ENCODE measurements around the gene EPB41L1. TPM values are rescaled to one million over a fixed set of nuclear protein-coding genes. Genes with fewer than 3 reads are reported as not detected.

Gene EPB41L1
- polyA plus RNA-seq, 1 donor from 2014 or later: 0.83 TPM

GRCh38 chr20:36157610-36158009 lies 3.1 kb downstream of the EPB41L1 start:
- H3K27me3 Mint-ChIP-seq: peaks cover 9% of the 10 kb centered on the region
- peak overlapping the region in 1 of 3 donors; percentile 67 for H3K27ac Mint-ChIP-seq
- H3K9me3 Mint-ChIP-seq: no peaks in the 10 kb centered on the region
- H3K4me1 Mint-ChIP-seq: peaks cover 3 to 8% (median 7%) of the 10 kb centered on the region in 3 donors
- peaks cover 3% of the 10 kb centered on the region for H3K36me3 Mint-ChIP-seq
- H3K4me3 Mint-ChIP-seq: peak overlapping the region in 1 of 4 donors; percentile 49

GRCh38 chr20:36158160-36158741 lies 3.7 kb downstream of the EPB41L1 start:
- Mint-ChIP-seq H3K27me3 (peaks cover 10% of the 10 kb centered on the region), H3K36me3 (peaks cover 3% of the 10 kb centered on the region), H3K4me1 (peaks cover 2 to 8% (median 7%) of the 10 kb centered on the region in 3 donors), H3K9me3 (no peaks in the 10 kb centered on the region), H3K27ac (no peak overlapping the region), H3K4me3 (no peak overlapping the region)

- H3K27ac Mint-ChIP-seq: no peak overlapping the region
- no peak overlapping the region for H3K4me3 Mint-ChIP-seq
- H3K9me3 Mint-ChIP-seq: no peaks in the 10 kb centered on the region
- H3K27me3 Mint-ChIP-seq: peaks cover 7% of the 10 kb centered on the region
- peaks cover 3% of the 10 kb centered on the region for H3K36me3 Mint-ChIP-seq
- peaks cover 3 to 8% (median 7%) of the 10 kb centered on the region in 3 donors for H3K4me1 Mint-ChIP-seq
Observed at GRCh38 chr20:36159833-36160232, 5.3 kb downstream of the EPB41L1 start.

- H3K36me3 Mint-ChIP-seq: peaks cover 3% of the 10 kb centered on the region
- H3K4me3 Mint-ChIP-seq: no peak overlapping the region
- H3K27me3 Mint-ChIP-seq: peaks cover 5% of the 10 kb centered on the region
- H3K9me3 Mint-ChIP-seq: no peaks in the 10 kb centered on the region
- no peak overlapping the region for H3K27ac Mint-ChIP-seq
- H3K4me1 Mint-ChIP-seq: peaks cover 0 to 5% (median 2%) of the 10 kb centered on the region in 3 donors
Observed at GRCh38 chr20:36162272-36162966, 7.9 kb downstream of the EPB41L1 start.

GRCh38 chr20:36167902-36168503 lies 13.5 kb downstream of the EPB41L1 start:
- peaks cover 3% of the 10 kb centered on the region for H3K36me3 Mint-ChIP-seq
- no peak overlapping the region for H3K27ac Mint-ChIP-seq
- no peak overlapping the region for H3K4me3 Mint-ChIP-seq
- H3K27me3 Mint-ChIP-seq: peaks cover 5% of the 10 kb centered on the region
- H3K4me1 Mint-ChIP-seq: peaks cover 0 to 4% (median 2%) of the 10 kb centered on the region in 3 donors
- H3K9me3 Mint-ChIP-seq: no peaks in the 10 kb centered on the region

GRCh38 chr20:36170542-36171215 lies 16.1 kb downstream of the EPB41L1 start:
- Mint-ChIP-seq H3K36me3 (peaks cover 3% of the 10 kb centered on the region), H3K4me3 (no peak overlapping the region), H3K27me3 (peaks cover 2% of the 10 kb centered on the region), H3K9me3 (no peaks in the 10 kb centered on the region), H3K27ac (no peak overlapping the region), H3K4me1 (peaks cover 0 to 2% (median 2%) of the 10 kb centered on the region in 3 donors)

- Mint-ChIP-seq H3K27me3 (peaks cover 4% of the 10 kb centered on the region), H3K4me3 (peak overlapping the region in 1 of 4 donors; percentile 18), H3K27ac (no peak overlapping the region), H3K9me3 (no peaks in the 10 kb centered on the region), H3K4me1 (peaks cover 0 to 2% (median 0%) of the 10 kb centered on the region in 3 donors), H3K36me3 (peaks cover 6% of the 10 kb centered on the region)
Observed at GRCh38 chr20:36173451-36173933, 19.0 kb downstream of the EPB41L1 start.

- H3K27me3 Mint-ChIP-seq: peaks cover 4% of the 10 kb centered on the region
- no peak overlapping the region for H3K27ac Mint-ChIP-seq
Observed at GRCh38 chr20:36175016-36175415, 20.5 kb downstream of the EPB41L1 start.

GRCh38 chr20:36175475-36175995 lies 21.0 kb downstream of the EPB41L1 start:
- Mint-ChIP-seq H3K27ac (no peak overlapping the region), H3K4me1 (peaks cover 0 to 2% (median 0%) of the 10 kb centered on the region in 3 donors), H3K27me3 (peaks cover 4% of the 10 kb centered on the region)

More at GRCh38 chr20:36175016-36175415, 20.5 kb downstream of the EPB41L1 start:
- H3K36me3 Mint-ChIP-seq: peaks cover 5% of the 10 kb centered on the region
- H3K4me3 Mint-ChIP-seq: no peak overlapping the region
- peaks cover 0 to 2% (median 0%) of the 10 kb centered on the region in 3 donors for H3K4me1 Mint-ChIP-seq
- no peaks in the 10 kb centered on the region for H3K9me3 Mint-ChIP-seq

GRCh38 chr20:36177716-36178115 lies 23.2 kb downstream of the EPB41L1 start:
- Mint-ChIP-seq H3K36me3 (peaks cover 3% of the 10 kb centered on the region), H3K4me1 (peaks cover 0 to 5% (median 0%) of the 10 kb centered on the region in 3 donors), H3K9me3 (no peaks in the 10 kb centered on the region), H3K27ac (no peak overlapping the region), H3K27me3 (peaks cover 4% of the 10 kb centered on the region), H3K4me3 (no peak overlapping the region)

More at GRCh38 chr20:36175475-36175995, 21.0 kb downstream of the EPB41L1 start:
- Mint-ChIP-seq H3K36me3 (peaks cover 5% of the 10 kb centered on the region), H3K4me3 (no peak overlapping the region), H3K9me3 (no peaks in the 10 kb centered on the region)

- H3K27ac Mint-ChIP-seq: no peak overlapping the region
- peaks cover 3% of the 10 kb centered on the region for H3K36me3 Mint-ChIP-seq
- peaks cover 0 to 5% (median 0%) of the 10 kb centered on the region in 3 donors for H3K4me1 Mint-ChIP-seq
- H3K9me3 Mint-ChIP-seq: no peaks in the 10 kb centered on the region
- H3K27me3 Mint-ChIP-seq: peaks cover 4% of the 10 kb centered on the region
- H3K4me3 Mint-ChIP-seq: no peak overlapping the region
Observed at GRCh38 chr20:36179170-36179945, 24.8 kb downstream of the EPB41L1 start.

- no peak overlapping the region for H3K27ac Mint-ChIP-seq
- peaks cover 3% of the 10 kb centered on the region for H3K36me3 Mint-ChIP-seq
- H3K27me3 Mint-ChIP-seq: peaks cover 4% of the 10 kb centered on the region
- H3K9me3 Mint-ChIP-seq: no peaks in the 10 kb centered on the region
- H3K4me3 Mint-ChIP-seq: no peak overlapping the region
- peaks cover 0 to 4% (median 0%) of the 10 kb centered on the region in 3 donors for H3K4me1 Mint-ChIP-seq
Observed at GRCh38 chr20:36180323-36180722, 25.8 kb downstream of the EPB41L1 start.

- H3K9me3 Mint-ChIP-seq: no peaks in the 10 kb centered on the region
- H3K4me1 Mint-ChIP-seq: peaks cover 0 to 3% (median 0%) of the 10 kb centered on the region in 3 donors
- no peak overlapping the region for H3K27ac Mint-ChIP-seq
- no peaks in the 10 kb centered on the region for H3K36me3 Mint-ChIP-seq
- H3K27me3 Mint-ChIP-seq: no peaks in the 10 kb centered on the region
- no peak overlapping the region for H3K4me3 Mint-ChIP-seq
Observed at GRCh38 chr20:36181934-36182603, 27.5 kb downstream of the EPB41L1 start.

Measured in IgD-negative memory B cell (primary cell).